ENCODE data around the gene SRGAP3. TPM values are rescaled to one million over a fixed set of nuclear protein-coding genes. Genes with fewer than 3 reads are reported as not detected.
A peak's percentile ranks its signal among the peaks of the same experiment; 100 is the strongest.

Gene SRGAP3
- total and polyA plus RNA-seq, 5 donors: 1.4 to 7.9 (median 2.7) TPM

DNA sequence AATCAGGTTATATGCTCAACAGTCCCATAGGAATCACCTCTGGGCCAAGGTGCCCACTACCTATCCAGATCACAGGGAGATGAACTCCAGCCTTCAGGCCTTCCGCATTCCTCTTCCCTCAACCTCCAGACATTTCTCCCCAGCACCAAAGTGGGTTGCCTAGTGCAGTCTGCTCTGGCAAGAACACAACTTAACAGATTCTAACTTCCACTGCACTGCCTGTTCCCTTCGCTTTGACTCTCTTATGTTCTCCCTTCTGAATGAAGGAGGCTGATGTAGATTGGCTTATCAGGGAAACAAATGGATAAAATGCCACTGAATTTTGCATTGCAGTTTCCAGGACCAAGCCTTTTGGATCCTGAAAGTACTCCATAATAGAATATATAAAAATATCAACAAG, 106.3 kb downstream of the SRGAP3 start:
- DNase-seq (no peak), ATAC-seq (no peak)
- no peak overlapping the region for H3K4me3 ChIP-seq (ENCODE audit: low read length)
- peaks cover 9% of the 10 kb centered on the region for H3K4me1 ChIP-seq (ENCODE audit: control insufficient read depth, insufficient read depth, low read length)
- intact Hi-C loops (cut with DNase I): no loop called here
- no peaks in the 10 kb centered on the region for H3K9me3 ChIP-seq (ENCODE audit: control insufficient read depth, low read length)
- H3K27me3 ChIP-seq (ENCODE audit: control insufficient read depth, insufficient read depth): no peaks in the 10 kb centered on the region
- no peak overlapping the region for H3K27ac ChIP-seq (ENCODE audit: low read length)
- 90% methylated on average over 2 of the region's 2 CpGs for WGBS

DNA sequence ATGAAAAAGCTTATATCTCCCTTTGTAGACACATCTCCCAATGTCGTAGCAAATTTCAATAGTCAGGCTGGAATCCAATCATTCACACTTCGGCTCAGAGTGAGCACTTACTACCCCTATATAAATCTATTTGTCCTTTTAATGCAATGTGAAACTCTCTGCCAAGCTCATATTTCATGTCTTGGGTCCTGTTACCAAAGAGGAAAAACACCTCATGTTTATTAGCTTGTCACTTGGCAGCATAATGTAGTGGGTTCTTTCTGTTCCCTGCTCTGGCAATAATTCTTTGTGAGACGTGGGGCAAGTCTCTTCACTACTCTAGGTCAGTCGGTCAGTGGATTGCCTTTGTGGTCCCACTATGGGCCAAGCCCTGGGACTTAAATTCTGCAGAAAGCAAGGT, 107.1 kb downstream of the SRGAP3 start:
- Histone ChIP-seq H3K27me3 (ENCODE audit: control insufficient read depth, insufficient read depth) (no peaks in the 10 kb centered on the region), H3K9me3 (ENCODE audit: control insufficient read depth, low read length) (no peaks in the 10 kb centered on the region), H3K4me1 (ENCODE audit: control insufficient read depth, insufficient read depth, low read length) (peaks cover 9% of the 10 kb centered on the region), H3K4me3 (ENCODE audit: low read length) (no peak overlapping the region), H3K27ac (ENCODE audit: low read length) (no peak overlapping the region)
- DNase-seq: no peak
- WGBS: 31% methylated on average over 4 of the region's 4 CpGs
- intact Hi-C loops (cut with DNase I): no loop called here
- no peak for ATAC-seq

GRCh38 chr3:9141928-9142289, 107.5 kb downstream of the SRGAP3 start:
- H3K4me1 ChIP-seq (ENCODE audit: control insufficient read depth, insufficient read depth, low read length): peaks cover 9% of the 10 kb centered on the region
- no peak overlapping the region for H3K27ac ChIP-seq (ENCODE audit: low read length)
- no peaks in the 10 kb centered on the region for H3K9me3 ChIP-seq (ENCODE audit: control insufficient read depth, low read length)
- ATAC-seq: no peak
- no peaks in the 10 kb centered on the region for H3K27me3 ChIP-seq (ENCODE audit: control insufficient read depth, insufficient read depth)
- DNase-seq: no peak
- WGBS: 46% methylated on average over 5 of the region's 5 CpGs
- intact Hi-C loops (cut with DNase I): no loop called here
- no peak overlapping the region for H3K4me3 ChIP-seq (ENCODE audit: low read length)

DNA sequence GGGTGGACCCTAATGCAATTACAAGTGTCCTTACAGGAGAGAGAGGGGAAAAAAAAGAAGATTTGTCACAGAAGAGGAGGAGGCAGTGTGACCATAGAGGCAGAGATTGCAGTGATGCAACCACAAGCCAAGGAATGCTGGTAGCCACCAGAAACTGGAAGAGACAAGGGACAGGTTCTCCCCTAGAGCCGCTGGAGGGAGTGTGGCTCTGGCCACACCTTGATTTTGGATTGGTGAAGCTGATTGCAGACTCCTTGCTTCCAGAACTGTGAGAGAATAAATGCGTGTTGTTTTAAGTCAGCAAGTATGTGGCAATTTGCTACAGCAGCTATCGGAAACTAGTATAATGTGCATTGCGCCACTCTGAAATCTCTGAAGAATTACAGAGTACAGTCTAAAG, 110.1 kb downstream of the SRGAP3 start:
- peaks cover 11% of the 10 kb centered on the region for H3K4me1 ChIP-seq (ENCODE audit: control insufficient read depth, insufficient read depth, low read length)
- H3K9me3 ChIP-seq (ENCODE audit: control insufficient read depth, low read length): no peaks in the 10 kb centered on the region
- H3K4me3 ChIP-seq (ENCODE audit: low read length): no peak overlapping the region
- H3K27me3 ChIP-seq (ENCODE audit: control insufficient read depth, insufficient read depth): no peaks in the 10 kb centered on the region
- intact Hi-C loops (cut with DNase I): no loop called here
- DNase-seq (no peak), ATAC-seq (no peak)
- 96% methylated on average over 4 of the region's 4 CpGs for WGBS
- no peak overlapping the region for H3K27ac ChIP-seq (ENCODE audit: low read length)

DNA sequence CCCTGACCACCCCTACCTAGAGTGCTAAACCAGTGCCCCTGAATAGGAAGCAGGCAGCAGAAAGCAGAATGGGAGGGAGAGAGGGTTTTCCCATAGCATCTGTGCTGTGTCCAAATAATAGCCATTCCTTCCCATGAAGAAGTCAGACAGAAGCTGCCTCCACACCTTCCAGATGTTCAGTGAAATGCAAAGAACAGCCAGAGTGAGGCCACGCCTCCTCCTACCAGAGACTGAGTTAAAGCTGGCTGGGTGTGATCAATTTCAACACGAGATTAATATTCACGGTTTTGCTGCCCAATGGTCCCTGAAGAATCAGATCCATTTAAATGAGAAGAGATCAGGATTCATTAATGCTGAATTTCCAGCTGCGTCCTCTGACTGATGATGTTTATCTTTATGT, 111.8 kb downstream of the SRGAP3 start:
- H3K27me3 ChIP-seq (ENCODE audit: control insufficient read depth, insufficient read depth): no peaks in the 10 kb centered on the region
- WGBS: 68% methylated on average over 4 of the region's 4 CpGs
- DNase-seq (no peak), ATAC-seq (no peak)
- no peaks in the 10 kb centered on the region for H3K9me3 ChIP-seq (ENCODE audit: control insufficient read depth, low read length)
- no peak overlapping the region for H3K27ac ChIP-seq (ENCODE audit: low read length)
- intact Hi-C loops (cut with DNase I): no loop called here
- H3K4me1 ChIP-seq (ENCODE audit: control insufficient read depth, insufficient read depth, low read length): peaks cover 6% of the 10 kb centered on the region
- H3K4me3 ChIP-seq (ENCODE audit: low read length): no peak overlapping the region

DNA sequence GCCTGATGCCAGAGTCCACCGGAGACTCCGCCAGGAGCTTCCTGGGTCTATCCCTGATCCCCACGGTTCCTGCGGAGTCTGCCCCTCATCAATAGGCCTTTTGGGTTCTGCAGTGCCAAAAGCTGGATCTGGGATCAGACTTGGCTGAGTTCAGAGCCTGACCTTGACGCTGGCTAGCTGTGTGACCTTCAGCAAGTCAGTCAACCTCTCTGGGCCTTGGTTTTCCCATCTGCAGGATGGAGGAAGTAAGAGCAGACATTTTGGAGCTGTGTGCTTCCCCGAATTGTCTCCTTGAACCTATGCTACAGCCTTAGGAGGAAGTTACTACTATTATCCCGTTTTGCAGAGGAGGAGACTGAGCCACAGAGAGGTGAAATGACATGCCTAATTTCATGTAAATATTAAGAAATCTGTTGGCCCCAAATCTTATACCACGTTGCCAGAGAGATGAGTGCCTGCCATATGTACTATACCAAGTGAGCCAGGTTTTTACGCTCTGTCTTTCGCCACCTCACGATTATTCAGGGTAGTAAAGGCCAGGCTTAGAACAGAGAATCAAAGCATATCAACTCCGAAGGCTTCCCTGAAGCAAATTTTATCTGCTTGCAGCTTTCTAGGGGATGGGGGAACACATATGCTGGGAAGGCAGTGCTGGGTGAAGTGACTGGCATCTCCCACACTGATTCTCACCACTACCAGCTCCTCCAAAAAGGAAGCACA, 112.5 kb downstream of the SRGAP3 start:
- Histone ChIP-seq H3K4me3 (ENCODE audit: low read length) (no peak overlapping the region), H3K4me1 (ENCODE audit: control insufficient read depth, insufficient read depth, low read length) (peaks cover 6% of the 10 kb centered on the region), H3K9me3 (ENCODE audit: control insufficient read depth, low read length) (no peaks in the 10 kb centered on the region), H3K27ac (ENCODE audit: low read length) (no peak overlapping the region), H3K27me3 (ENCODE audit: control insufficient read depth, insufficient read depth) (no peaks in the 10 kb centered on the region)
- DNase-seq (no peak), ATAC-seq (no peak)
- 84% methylated on average over 12 of the region's 12 CpGs for WGBS
- intact Hi-C loops (cut with DNase I): no loop called here

GRCh38 chr3:9135930-9136525, 113.4 kb downstream of the SRGAP3 start:
- Histone ChIP-seq H3K4me3 (ENCODE audit: low read length) (peak overlapping the region; percentile 61), H3K4me1 (ENCODE audit: control insufficient read depth, insufficient read depth, low read length) (peaks cover 3% of the 10 kb centered on the region), H3K27ac (ENCODE audit: low read length) (no peak overlapping the region), H3K27me3 (ENCODE audit: control insufficient read depth, insufficient read depth) (no peaks in the 10 kb centered on the region), H3K9me3 (ENCODE audit: control insufficient read depth, low read length) (no peaks in the 10 kb centered on the region)
- DNase-seq: peak; percentile 24 to 68 (median 55)
- intact Hi-C loops (cut with DNase I): no loop called here
- WGBS: 12% methylated on average over 56 of the region's 56 CpGs
- ATAC-seq: peak; percentile 61 to 69

DNA sequence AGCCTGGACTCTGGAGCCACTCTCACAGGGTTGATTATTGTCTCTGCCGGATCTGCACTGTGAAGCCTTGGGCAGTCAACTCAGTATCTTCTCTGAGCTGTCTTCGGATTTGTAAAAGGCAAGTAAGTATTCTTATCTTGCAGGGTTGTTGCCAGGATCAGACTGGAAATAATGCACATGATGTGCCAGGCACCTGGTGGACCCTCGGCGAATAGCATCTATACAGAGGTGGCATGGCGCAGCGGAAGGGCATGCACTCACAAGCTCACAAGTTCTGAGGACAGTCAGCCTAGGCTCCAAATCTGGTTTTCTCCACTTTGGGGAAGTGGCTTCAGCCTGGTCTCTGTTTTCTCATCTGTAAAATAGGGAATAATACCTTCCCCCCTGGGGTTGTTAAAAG, 113.9 kb downstream of the SRGAP3 start:
- WGBS: 83% methylated on average over 6 of the region's 6 CpGs
- intact Hi-C loops (cut with DNase I): no loop called here
- no peak for ATAC-seq
- H3K4me1 ChIP-seq (ENCODE audit: control insufficient read depth, insufficient read depth, low read length): peaks cover 2% of the 10 kb centered on the region
- H3K4me3 ChIP-seq (ENCODE audit: low read length): no peak overlapping the region
- H3K27ac ChIP-seq (ENCODE audit: low read length): no peak overlapping the region
- no peaks in the 10 kb centered on the region for H3K9me3 ChIP-seq (ENCODE audit: control insufficient read depth, low read length)
- no peaks in the 10 kb centered on the region for H3K27me3 ChIP-seq (ENCODE audit: control insufficient read depth, insufficient read depth)
- DNase-seq: no peak

- ATAC-seq: no peak
- H3K4me3 ChIP-seq (ENCODE audit: low read length): no peak overlapping the region
- no peak overlapping the region for H3K27ac ChIP-seq (ENCODE audit: low read length)
- H3K27me3 ChIP-seq (ENCODE audit: control insufficient read depth, insufficient read depth): no peaks in the 10 kb centered on the region
- 71% methylated on average over 3 of the region's 3 CpGs for WGBS
- intact Hi-C loops (cut with DNase I): no loop called here
- H3K9me3 ChIP-seq (ENCODE audit: control insufficient read depth, low read length): no peaks in the 10 kb centered on the region
- peaks cover 3% of the 10 kb centered on the region for H3K4me1 ChIP-seq (ENCODE audit: control insufficient read depth, insufficient read depth, low read length)
- no peak for DNase-seq
Observed at GRCh38 chr3:9133656-9134055, 115.8 kb downstream of the SRGAP3 start.

DNA sequence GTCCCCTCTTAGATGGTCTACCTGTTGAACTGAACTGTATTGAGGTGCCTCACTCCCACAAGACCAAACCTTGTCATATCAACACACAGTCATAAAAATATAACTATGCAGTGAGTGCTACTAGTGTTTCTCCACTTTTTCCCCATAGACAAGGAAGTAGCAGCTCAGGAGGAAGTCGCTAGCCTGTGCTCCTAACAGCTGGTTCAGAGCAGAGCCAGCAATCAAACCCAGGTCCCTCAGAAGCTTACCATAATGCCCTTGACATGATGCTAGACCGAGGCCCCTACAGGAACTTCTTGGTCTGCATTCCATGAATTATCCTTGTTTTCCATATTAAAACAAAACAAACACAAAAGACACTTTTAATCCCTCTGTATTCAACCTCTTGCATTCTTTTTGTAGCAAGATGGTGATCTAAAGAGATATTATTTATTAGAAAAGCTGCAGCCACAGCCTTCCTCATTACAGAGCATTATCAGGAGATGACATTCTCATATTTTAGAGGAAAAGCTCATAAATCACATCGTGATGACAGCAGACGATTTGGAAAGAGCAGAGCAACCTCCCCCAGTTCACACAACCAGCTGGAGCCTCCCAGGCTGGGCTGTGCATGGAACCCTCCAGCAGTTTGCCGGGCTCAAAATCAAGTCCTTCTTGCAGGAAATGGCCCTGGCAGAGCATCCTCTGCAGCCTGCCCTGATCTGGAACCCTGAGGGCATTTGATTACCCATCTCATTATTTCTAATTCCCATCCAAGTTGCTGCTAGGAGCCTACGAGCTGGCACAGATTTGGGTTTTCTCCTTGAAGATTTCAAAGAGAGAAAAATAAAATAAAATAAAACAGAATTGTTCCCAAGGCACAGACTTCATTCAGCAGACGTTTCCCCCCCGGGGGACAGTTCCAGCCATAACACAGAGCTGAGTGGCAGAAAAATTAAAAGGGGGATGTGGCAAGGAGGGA, 118.8 kb downstream of the SRGAP3 start:
- WGBS: 40% methylated on average over 8 of the region's 8 CpGs
- peak; percentile 46 to 47 for ATAC-seq

DNA sequence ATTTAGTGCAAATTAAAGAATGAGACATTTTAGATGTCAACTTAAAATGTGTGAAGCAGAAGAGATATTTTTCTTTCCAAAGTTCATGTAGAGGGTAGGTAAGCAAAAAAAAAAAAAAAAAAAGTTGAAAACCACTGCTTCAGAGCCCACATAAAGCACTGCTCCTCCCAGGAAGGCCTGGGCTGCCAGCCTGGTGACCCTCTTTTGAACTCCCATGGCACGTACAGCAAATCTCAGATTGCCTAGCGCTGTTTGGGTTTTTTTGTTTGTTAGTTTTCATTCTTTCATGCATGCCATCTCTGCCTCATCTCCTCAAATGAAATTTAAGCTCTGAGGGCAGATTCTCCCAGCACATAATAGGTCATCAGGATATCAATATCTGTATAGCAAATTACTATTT, 120.1 kb downstream of the SRGAP3 start:
- H3K27me3 ChIP-seq (ENCODE audit: control insufficient read depth, insufficient read depth): no peaks in the 10 kb centered on the region
- WGBS: 62% methylated on average over 2 of the region's 2 CpGs
- ATAC-seq (no peak), DNase-seq (no peak)
- H3K9me3 ChIP-seq (ENCODE audit: control insufficient read depth, low read length): no peaks in the 10 kb centered on the region
- intact Hi-C loops (cut with DNase I): no loop called here
- H3K27ac ChIP-seq (ENCODE audit: low read length): no peak overlapping the region
- H3K4me1 ChIP-seq (ENCODE audit: control insufficient read depth, insufficient read depth, low read length): peaks cover 1% of the 10 kb centered on the region
- H3K4me3 ChIP-seq (ENCODE audit: low read length): no peak overlapping the region

More for the DNA sequence above, 118.8 kb downstream of the SRGAP3 start:
- Histone ChIP-seq H3K27ac (ENCODE audit: low read length) (no peak overlapping the region), H3K4me1 (ENCODE audit: control insufficient read depth, insufficient read depth, low read length) (peaks cover 1% of the 10 kb centered on the region), H3K4me3 (ENCODE audit: low read length) (no peak overlapping the region), H3K9me3 (ENCODE audit: control insufficient read depth, low read length) (no peaks in the 10 kb centered on the region), H3K27me3 (ENCODE audit: control insufficient read depth, insufficient read depth) (no peaks in the 10 kb centered on the region)
- intact Hi-C loops (cut with DNase I): no loop called here
- no peak for DNase-seq

All from right cardiac atrium (tissue), 5 donors.